GM12801 (cell line): ENCODE measurements around the gene IL31.

Source experiments
- CTCF ChIP-seq: IDR thresholded peaks from one replicate; pipeline ENCODE4 v1.5.1; 2011; ENCODE audit warnings: control low read depth; ENCODE audit not compliant: insufficient read length; ENCODE audit errors: extremely low read depth

Gene IL31

GRCh38 chr12:122199484-122200355 lies 25.7 kb upstream of the IL31 start:
- TF ChIP-seq CTCF, result no peak

- no peak for TF ChIP-seq CTCF
These were observed 23.6 kb upstream of the IL31 start for GRCh38 chr12:122197612-122197966.

DNA sequence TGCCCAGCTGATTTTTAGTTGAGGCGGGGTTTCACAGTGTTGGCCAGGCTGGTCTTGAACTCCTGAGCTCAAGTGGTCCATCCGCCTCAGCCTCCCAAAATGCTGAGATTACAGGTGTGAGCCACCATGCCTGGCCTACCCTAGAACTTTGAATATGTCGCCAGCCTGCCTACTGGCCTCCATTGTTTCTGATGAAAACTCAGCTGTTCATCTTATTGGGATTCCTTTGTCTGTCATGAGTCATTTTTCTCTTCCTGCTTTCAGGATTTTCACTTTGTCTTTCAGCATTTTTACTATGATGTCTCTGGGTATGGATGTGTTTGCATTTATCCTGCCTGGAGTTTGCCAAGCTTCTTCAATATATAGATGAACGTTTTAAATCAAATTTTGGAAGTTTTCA lies 21.4 kb upstream of the IL31 start:
- no peak for TF ChIP-seq CTCF

DNA sequence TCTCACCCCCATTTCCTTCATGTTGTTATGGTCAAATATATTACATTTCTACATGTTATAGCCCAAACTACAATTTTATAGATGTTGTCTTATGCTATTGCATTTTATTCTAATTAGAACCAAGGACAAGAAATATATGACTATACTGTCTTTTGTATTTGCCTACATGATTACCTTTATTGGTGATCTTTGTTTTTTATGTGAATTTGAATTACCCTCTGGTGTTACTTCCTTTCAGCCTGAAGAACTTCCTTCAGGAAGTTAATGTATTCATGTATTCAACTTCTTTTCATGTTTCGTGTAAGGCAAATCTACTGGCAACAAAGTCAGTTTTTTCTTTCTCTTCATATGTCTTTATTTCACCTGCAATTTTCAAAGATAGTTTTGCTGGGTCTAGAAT lies 20.8 kb upstream of the IL31 start:
- no peak for TF ChIP-seq CTCF

- TF ChIP-seq CTCF, result no peak
These were observed 18.4 kb upstream of the IL31 start for GRCh38 chr12:122192441-122192840.

GRCh38 chr12:122190842-122191668 lies 17.0 kb upstream of the IL31 start:
- peak; percentile 75 for TF ChIP-seq CTCF

DNA sequence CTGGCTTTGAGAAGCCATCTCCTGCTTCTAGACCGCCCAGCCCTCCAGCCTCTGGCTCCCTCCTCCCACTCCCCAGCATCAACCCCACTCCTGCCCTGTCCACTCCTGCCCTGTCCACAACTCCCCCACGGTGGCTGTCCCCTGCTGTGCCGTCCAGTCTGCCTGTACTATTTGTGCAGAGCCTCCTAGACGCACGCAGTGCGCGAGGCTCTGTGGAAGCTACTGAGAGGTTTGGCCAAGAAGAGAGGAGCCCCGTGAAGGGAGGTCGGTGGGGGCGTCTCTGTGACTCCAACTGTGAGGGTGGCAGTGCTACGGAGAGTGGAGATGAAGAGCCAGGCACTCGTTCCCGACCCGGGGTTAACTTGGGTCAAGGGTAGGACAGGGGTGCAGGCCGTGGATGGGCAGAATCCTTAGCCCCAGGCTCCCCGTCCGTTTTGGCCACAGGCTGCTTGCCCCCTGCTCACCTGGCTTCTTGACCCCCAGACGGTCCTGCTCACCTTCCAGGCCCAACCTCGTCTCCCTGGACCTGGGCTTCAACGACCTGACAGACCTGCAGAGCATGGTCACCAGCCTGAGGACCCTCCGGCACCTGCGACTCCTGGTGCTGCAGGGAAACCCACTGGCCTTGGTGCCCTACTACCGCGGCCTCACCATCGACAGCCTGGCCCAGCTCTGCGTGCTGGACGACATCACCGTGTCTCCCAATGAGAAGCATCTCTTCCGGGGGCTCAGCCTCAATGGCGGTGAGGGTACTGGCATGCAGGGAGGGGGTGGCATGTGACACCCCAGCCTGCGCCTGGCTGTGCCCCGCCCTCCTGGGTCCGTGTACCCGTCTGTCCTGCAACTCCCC lies 15.8 kb upstream of the IL31 start:
- no peak for TF ChIP-seq CTCF
